LNCAP (cell line): ENCODE measurements around the gene RPUSD2.

Source experiments
- TF ChIP-seq, protein P1 (sequence below): fragments of 450-650 bp; IDR thresholded peaks from 2 replicates; pipeline ENCODE4 v1.5.1; 2017; ENCODE audit warnings: mild to moderate bottlenecking

Gene RPUSD2, protein sequence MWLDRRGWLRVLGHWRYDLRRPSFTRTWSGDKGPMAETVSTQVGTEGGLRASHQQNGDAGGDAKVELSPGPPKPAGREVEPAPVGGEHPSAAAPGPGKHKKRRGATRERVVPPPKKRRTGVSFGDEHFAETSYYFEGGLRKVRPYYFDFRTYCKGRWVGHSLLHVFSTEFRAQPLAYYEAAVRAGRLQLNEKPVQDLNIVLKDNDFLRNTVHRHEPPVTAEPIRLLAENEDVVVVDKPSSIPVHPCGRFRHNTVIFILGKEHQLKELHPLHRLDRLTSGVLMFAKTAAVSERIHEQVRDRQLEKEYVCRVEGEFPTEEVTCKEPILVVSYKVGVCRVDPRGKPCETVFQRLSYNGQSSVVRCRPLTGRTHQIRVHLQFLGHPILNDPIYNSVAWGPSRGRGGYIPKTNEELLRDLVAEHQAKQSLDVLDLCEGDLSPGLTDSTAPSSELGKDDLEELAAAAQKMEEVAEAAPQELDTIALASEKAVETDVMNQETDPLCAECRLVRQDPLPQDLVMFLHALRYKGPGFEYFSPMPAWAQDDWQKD

DNA sequence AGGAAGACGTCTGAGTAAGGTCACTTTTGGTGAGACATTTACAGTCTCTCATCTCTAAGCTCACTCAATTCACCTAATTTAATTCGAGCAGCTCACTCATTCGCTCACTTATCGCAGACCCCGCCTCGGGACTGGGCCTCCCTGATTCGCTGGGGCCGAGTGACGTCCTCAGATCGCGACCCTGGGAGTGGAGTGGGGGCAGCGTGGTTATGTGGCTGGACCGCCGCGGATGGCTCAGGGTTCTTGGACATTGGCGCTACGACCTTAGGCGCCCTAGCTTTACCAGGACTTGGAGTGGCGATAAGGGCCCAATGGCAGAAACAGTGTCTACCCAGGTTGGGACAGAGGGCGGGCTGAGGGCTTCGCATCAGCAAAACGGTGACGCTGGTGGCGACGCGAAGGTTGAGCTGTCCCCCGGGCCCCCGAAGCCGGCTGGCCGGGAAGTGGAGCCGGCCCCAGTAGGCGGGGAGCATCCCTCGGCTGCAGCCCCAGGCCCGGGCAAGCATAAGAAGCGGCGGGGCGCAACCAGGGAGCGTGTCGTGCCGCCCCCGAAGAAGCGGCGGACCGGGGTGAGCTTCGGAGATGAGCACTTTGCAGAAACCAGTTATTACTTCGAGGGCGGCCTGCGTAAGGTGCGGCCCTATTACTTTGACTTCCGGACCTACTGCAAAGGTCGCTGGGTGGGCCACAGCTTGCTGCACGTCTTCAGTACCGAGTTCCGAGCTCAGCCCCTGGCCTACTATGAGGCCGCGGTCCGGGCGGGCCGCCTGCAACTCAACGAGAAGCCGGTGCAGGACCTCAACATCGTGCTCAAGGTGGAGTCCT is at the start of gene RPUSD2:
Gene RPUSD2 (plus strand): TSS at position 171 of the 825 bp plus-strand sequence. CDS start 39 bp downstream, at position 210.
- TF ChIP-seq, protein P1, sequence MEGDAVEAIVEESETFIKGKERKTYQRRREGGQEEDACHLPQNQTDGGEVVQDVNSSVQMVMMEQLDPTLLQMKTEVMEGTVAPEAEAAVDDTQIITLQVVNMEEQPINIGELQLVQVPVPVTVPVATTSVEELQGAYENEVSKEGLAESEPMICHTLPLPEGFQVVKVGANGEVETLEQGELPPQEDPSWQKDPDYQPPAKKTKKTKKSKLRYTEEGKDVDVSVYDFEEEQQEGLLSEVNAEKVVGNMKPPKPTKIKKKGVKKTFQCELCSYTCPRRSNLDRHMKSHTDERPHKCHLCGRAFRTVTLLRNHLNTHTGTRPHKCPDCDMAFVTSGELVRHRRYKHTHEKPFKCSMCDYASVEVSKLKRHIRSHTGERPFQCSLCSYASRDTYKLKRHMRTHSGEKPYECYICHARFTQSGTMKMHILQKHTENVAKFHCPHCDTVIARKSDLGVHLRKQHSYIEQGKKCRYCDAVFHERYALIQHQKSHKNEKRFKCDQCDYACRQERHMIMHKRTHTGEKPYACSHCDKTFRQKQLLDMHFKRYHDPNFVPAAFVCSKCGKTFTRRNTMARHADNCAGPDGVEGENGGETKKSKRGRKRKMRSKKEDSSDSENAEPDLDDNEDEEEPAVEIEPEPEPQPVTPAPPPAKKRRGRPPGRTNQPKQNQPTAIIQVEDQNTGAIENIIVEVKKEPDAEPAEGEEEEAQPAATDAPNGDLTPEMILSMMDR = no peak

DNA sequence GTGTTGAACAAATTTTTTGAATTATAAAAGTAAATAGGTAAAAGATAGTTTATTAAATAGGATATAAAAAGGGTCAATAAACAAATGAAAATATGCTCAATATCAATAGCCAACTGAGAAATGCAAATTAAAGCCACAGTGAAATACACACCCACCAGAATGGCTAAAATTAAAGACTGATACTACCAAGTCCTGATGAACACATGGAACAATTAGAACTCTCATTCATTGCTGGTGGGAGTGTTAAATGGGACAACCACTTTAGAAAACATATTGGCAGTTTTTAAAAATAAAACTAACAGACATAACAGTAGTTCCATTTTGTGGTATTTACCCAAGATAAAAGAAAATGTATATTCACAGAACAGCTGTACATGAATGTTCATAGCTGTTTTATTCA is 45.5 kb upstream of the RPUSD2 start:
- TF ChIP-seq, protein P1 = no peak

DNA sequence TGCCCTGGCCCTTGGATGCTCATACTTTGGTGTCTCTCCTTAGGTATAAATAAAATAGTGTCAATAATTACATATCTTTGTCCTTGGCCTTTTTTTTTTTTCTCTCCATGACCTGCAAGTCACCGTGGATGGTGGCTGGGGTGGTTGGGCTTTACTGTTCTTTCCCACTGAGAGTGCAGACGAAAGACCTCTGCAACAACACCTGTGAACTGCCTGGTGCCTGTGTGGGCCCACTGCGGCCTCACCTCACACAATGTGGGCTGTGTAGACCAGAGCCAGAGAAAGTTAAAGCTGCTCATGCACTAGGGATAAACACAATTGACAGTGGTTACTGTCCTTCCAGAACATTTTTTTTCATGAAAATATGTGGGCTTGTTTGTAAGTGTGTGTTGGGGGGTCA is 43.2 kb upstream of the RPUSD2 start:
- TF ChIP-seq, protein P1 = no peak

DNA sequence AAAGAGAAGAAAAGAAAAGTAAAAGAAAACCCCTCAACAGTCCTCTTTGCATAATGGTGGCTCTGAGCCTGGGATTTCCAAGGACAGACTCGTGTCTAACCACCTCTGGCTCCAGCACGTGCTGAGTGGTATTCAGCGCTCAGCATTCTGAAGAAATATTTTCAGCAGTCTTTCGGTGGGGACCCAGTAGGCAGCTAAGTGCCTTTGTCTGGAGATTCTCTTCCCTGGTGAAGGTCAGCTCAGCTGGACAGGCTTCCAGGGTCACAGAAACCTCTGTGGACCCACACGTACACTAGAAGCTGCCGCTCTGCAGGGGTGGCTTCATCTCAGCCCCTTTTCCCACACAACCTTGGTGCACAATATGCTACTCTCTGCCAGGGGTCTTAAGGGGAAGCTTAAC is 40.3 kb upstream of the RPUSD2 start:
- TF ChIP-seq, protein P1 = no peak

DNA sequence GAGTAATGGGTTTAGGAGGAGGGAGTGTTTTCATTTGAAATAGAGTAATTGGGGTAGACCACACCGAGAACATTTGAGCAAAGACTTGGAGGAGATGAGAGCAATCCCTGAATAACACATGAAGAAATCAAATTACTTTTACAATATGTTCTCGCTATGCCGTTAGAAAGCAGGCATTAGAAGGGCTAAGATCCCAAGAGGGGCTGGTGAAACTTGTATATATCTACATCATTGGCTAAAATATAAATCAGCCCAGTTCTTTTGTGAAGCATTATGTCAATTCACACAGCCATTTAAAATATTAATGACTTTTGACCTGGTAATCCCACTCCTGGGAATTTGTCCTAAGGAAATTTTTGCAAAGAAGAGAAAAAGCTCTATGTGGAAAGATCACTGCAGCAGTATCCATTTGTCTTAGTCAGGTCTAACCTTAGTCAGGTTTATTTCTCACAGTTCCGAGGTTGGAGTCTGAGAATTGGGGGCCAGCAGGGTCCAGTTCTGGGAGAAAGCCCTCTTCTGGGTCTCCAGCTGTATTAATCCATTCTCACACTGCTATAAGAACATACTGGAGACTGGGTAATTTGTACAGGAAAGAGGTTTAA is 35.2 kb upstream of the RPUSD2 start:
- TF ChIP-seq, protein P1 = no peak

DNA sequence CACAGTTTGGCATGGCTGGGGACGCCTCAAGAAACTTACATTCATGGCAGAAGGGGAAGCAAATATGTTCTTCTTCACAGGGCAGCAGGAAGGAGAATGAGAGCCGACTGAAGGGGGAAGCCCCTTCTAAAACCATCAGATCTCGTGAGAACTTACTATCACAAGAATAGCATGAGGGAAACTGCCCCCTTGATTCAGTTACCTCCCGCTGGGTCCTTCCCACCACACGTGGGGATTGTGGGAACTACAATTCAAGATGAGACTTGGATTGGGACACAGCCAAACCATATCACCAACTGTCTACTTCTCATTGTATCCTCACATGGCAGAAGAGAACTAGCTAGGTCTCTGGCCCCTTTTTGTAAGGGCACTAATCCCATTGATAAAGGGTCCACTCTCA is 34.7 kb upstream of the RPUSD2 start:
- TF ChIP-seq, protein P1 = no peak

DNA sequence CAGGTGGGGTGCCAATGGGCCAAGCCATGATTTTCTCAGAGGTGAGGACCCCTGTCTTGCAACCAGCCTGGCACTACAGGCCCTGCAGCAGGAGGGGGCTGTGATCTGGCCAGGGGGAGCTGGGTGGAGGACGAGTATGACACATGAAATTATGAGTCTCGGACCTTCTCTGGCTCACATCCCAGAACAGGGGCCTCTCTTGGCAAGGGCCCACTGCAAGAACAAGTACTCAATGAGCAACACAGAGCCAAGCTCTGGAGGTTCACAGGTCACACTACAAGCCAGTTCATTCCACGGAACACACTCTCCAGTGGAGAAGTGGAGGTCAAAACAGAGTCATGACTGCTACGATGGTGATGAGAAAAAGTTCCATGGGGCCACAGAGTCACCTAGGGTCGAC is 32.6 kb upstream of the RPUSD2 start:
- TF ChIP-seq, protein P1 = no peak
